MM.1S (cell line): ENCODE results near the gene KPNB1.

Experiments used
- DNase-seq: peaks from one replicate; pipeline ENCODE4 v3.0.0-alpha.2; 2015
- H2AFZ ChIP-seq: fragments of 300-600 bp; sonication (generic); 2 replicates; pipeline ENCODE4 v1.6.0; 2016; ENCODE audit warnings: antibody characterized with exemption, low read length
- H3F3A ChIP-seq: fragments of 300-600 bp; sonication (generic); 2 replicates; pipeline ENCODE4 v1.6.1; 2016; ENCODE audit warnings: mild to moderate bottlenecking, antibody characterized with exemption, low read length, moderate library complexity, mixed read lengths; ENCODE audit not compliant: insufficient read depth
- H3K27ac ChIP-seq: fragments of 300-600 bp; sonication (generic); 2 replicates; pipeline ENCODE4 v1.5.1; 2016; ENCODE audit warnings: mild to moderate bottlenecking, low read length
- H3K27me3 ChIP-seq: fragments of 300-600 bp; sonication (generic); replicated peaks from 2 replicates; pipeline ENCODE4 v1.6.0; 2016; ENCODE audit warnings: low read length; ENCODE audit not compliant: insufficient read depth
- H3K36me3 ChIP-seq: fragments of 300-600 bp; sonication (generic); replicated peaks from 2 replicates; pipeline ENCODE4 v1.6.1; 2016; ENCODE audit warnings: mild to moderate bottlenecking, low read length, mixed read lengths; ENCODE audit not compliant: insufficient read depth
- H3K4me1 ChIP-seq: fragments of 300-600 bp; sonication (generic); 2 replicates; pipeline ENCODE4 v1.6.1; 2016; ENCODE audit warnings: low read length, mixed read lengths
- H3K4me2 ChIP-seq: fragments of 300-600 bp; sonication (generic); 2 replicates; pipeline ENCODE4 v1.6.0; 2016; ENCODE audit warnings: low read depth, low read length
- H3K4me3 ChIP-seq: fragments of 300-600 bp; sonication (generic); 2 replicates; pipeline ENCODE4 v1.5.1; 2016; ENCODE audit warnings: low read length, mixed read lengths
- H3K79me2 ChIP-seq: fragments of 300-600 bp; sonication (generic); 2 replicates; pipeline ENCODE4 v1.6.1; 2016; ENCODE audit warnings: mixed run types, low read length, mixed read lengths
- H3K9ac ChIP-seq: fragments of 300-600 bp; sonication (generic); 2 replicates; pipeline ENCODE4 v1.6.1; 2016; ENCODE audit warnings: low read length, mixed read lengths
- H3K9me2 ChIP-seq: fragments of 300-600 bp; sonication (generic); replicated peaks from 2 replicates; pipeline ENCODE4 v1.6.1; 2016; ENCODE audit warnings: mild to moderate bottlenecking, low read length, mixed read lengths; ENCODE audit not compliant: insufficient read depth
- H3K9me3 ChIP-seq: fragments of 300-600 bp; sonication (generic); replicated peaks from 2 replicates; pipeline ENCODE4 v1.6.1; 2016; ENCODE audit warnings: mild to moderate bottlenecking, low read length, mixed read lengths; ENCODE audit not compliant: insufficient read depth
- H4K20me1 ChIP-seq: fragments of 300-600 bp; sonication (generic); 2 replicates; pipeline ENCODE4 v1.6.1; 2016; ENCODE audit warnings: mild to moderate bottlenecking, low read length, moderate library complexity, mixed read lengths; ENCODE audit not compliant: insufficient read depth
- CTCF ChIP-seq: fragments of 300-600 bp; sonication (generic); IDR thresholded peaks from 2 replicates; pipeline ENCODE4 v1.5.1; 2016; ENCODE audit warnings: antibody characterized with exemption, low read length, mixed read lengths
- EZH2 ChIP-seq: fragments of 300-600 bp; sonication (generic); optimal IDR thresholded peaks from 2 replicates; pipeline ENCODE3; 2017; ENCODE audit warnings: low read depth, mild to moderate bottlenecking, antibody characterized with exemption, low read length, mixed read lengths
- EZH2phosphoT487 ChIP-seq: fragments of 300-600 bp; sonication (generic); IDR thresholded peaks from 2 replicates; pipeline ENCODE4 v1.6.1; 2018; ENCODE audit warnings: antibody characterized with exemption, low read length

Gene KPNB1

GRCh38 chr17:47628014-47628566 is 21.6 kb upstream of the KPNB1 start:
- no peak for DNase-seq
- TF ChIP-seq CTCF (no peak), EZH2 (no peak), EZH2phosphoT487 (no peak)
- H3K27me3 ChIP-seq, result no peaks in the 10 kb centered on the region
- no peak overlapping the region for H2AFZ ChIP-seq
- H3K36me3 ChIP-seq, result no peaks in the 10 kb centered on the region
- no peak overlapping the region for H3K4me2 ChIP-seq
- H3K4me1 ChIP-seq, result peaks cover 19% of the 10 kb centered on the region
- H3K9ac ChIP-seq, result no peak overlapping the region
- 0 out of 2 replicates have a peak, but pooled peaks cover 2% of the 10 kb centered on the region for H3K79me2 ChIP-seq
- no peak overlapping the region for H3K27ac ChIP-seq
- H4K20me1 ChIP-seq, result no peaks in the 10 kb centered on the region
- peaks cover 17% of the 10 kb centered on the region for H3F3A ChIP-seq
- H3K9me2 ChIP-seq, result no peaks in the 10 kb centered on the region
- no peaks in the 10 kb centered on the region for H3K9me3 ChIP-seq
- no peak overlapping the region for H3K4me3 ChIP-seq

GRCh38 chr17:47629826-47630225 is 19.9 kb upstream of the KPNB1 start:
- no peak overlapping the region for H3K27ac ChIP-seq
- H3K27me3 ChIP-seq, result no peaks in the 10 kb centered on the region
- H3K4me2 ChIP-seq, result no peak overlapping the region
- no peaks in the 10 kb centered on the region for H3K9me2 ChIP-seq
- peaks cover 6% of the 10 kb centered on the region for H3K4me1 ChIP-seq
- H3K79me2 ChIP-seq, result 0 out of 2 replicates have a peak, but pooled peaks cover under 1% of the 10 kb centered on the region
- no peak overlapping the region for H3K4me3 ChIP-seq
- no peak for TF ChIP-seq EZH2
- TF ChIP-seq EZH2phosphoT487, result no peak
- no peak for TF ChIP-seq CTCF
- no peaks in the 10 kb centered on the region for H4K20me1 ChIP-seq
- no peak overlapping the region for H2AFZ ChIP-seq
- H3F3A ChIP-seq, result peaks cover 4% of the 10 kb centered on the region; the same call in 1 of the 2 replicates
- no peak for DNase-seq
- H3K36me3 ChIP-seq, result no peaks in the 10 kb centered on the region
- H3K9me3 ChIP-seq, result no peaks in the 10 kb centered on the region
- no peak overlapping the region for H3K9ac ChIP-seq

- H3K27me3 ChIP-seq, result no peaks in the 10 kb centered on the region
- H3K9ac ChIP-seq, result no peak overlapping the region
- no peak overlapping the region for H3K27ac ChIP-seq
- no peaks in the 10 kb centered on the region for H3K4me1 ChIP-seq
- H3K4me3 ChIP-seq, result no peak overlapping the region
- TF ChIP-seq CTCF, result no peak
- no peak for TF ChIP-seq EZH2
- no peak for TF ChIP-seq EZH2phosphoT487
- H3K9me2 ChIP-seq, result no peaks in the 10 kb centered on the region
- H3K4me2 ChIP-seq, result no peak overlapping the region
- no peaks in the 10 kb centered on the region for H4K20me1 ChIP-seq
- H3K36me3 ChIP-seq, result no peaks in the 10 kb centered on the region
- no peak for DNase-seq
- no peaks in the 10 kb centered on the region for H3F3A ChIP-seq
- H3K79me2 ChIP-seq, result no peaks in the 10 kb centered on the region
- H2AFZ ChIP-seq, result no peak overlapping the region
- no peaks in the 10 kb centered on the region for H3K9me3 ChIP-seq
These were observed 19.1 kb upstream of the KPNB1 start for GRCh38 chr17:47630614-47631013.
